Stomach (tissue), 4 donors: ENCODE data around the gene FAM120B.

Experiments used
- EP300 ChIP-seq: sonication (generic); formaldehyde crosslinking; IDR thresholded peaks from one replicate; pipeline ENCODE4 v1.6.1; 2017; ENCODE audit warnings: antibody characterized with exemption
- POLR2AphosphoS5 ChIP-seq, 3 donors: sonication (generic); formaldehyde crosslinking; IDR thresholded peaks; one replicate each; pipeline ENCODE4 v1.6.1; 2016; ENCODE audit warnings: antibody characterized with exemption in 3 of 3
- TF ChIP-seq, protein P1 (sequence below), 7 experiments: fragments of 450-650 bp in 4 of 7; fragments of 200-600 bp in 3 of 7; sonication (generic) in 3 of 7; IDR thresholded peaks; one replicate each; pipeline ENCODE4 v1.5.1; 2016 to 2019; ENCODE audit warnings: antibody characterized with exemption in 7 of 7, control low read depth in 2 of 7, mild to moderate bottlenecking in 1 of 7

DNA sequence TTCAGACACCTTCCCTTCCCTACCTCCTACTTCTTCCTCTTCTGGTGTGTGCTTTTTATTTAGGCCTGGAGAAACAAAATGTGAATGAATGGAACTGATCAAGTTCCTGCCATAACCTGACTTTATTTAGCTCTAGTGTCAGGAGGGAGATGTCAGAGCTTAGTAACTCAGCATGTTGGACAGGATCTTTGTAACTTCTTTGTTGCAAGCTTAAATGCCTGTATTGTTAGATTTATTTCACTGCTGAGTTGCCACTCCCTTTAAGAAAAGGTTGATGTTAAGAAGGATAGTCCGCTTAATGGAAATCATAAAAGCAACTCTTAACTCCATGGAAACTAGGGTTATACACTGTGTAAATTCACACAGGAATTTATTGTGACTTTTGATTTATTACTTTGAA, 2.2 kb downstream of the FAM120B start:
- TF ChIP-seq EP300, result no peak
- TF ChIP-seq, protein P1, sequence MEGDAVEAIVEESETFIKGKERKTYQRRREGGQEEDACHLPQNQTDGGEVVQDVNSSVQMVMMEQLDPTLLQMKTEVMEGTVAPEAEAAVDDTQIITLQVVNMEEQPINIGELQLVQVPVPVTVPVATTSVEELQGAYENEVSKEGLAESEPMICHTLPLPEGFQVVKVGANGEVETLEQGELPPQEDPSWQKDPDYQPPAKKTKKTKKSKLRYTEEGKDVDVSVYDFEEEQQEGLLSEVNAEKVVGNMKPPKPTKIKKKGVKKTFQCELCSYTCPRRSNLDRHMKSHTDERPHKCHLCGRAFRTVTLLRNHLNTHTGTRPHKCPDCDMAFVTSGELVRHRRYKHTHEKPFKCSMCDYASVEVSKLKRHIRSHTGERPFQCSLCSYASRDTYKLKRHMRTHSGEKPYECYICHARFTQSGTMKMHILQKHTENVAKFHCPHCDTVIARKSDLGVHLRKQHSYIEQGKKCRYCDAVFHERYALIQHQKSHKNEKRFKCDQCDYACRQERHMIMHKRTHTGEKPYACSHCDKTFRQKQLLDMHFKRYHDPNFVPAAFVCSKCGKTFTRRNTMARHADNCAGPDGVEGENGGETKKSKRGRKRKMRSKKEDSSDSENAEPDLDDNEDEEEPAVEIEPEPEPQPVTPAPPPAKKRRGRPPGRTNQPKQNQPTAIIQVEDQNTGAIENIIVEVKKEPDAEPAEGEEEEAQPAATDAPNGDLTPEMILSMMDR (IDR thresholded peaks at IDR 0.05), result no peak
- TF ChIP-seq POLR2AphosphoS5 (IDR thresholded peaks at IDR 0.05), result no peak
